DND-41 (cell line): ENCODE measurements around the gene ACOXL.

Source experiments
- ATAC-seq: fragments of 200-7000 bp; cut with Tn5 transposase; 3 replicates; pipeline ENCODE4 v1.9.1; 2021; ENCODE audit warnings: low read depth; ENCODE audit not compliant: insufficient read depth
- DNase-seq: peaks from one replicate; pipeline ENCODE4 v3.0.0-alpha.2; 2020
- H2AFZ ChIP-seq: 2 replicates; pipeline ENCODE4 v1.6.0; 2012; ENCODE audit warnings: low read depth, low read length
- H3K27ac ChIP-seq: 2 replicates; pipeline ENCODE4 v1.5.1; 2012; ENCODE audit warnings: low read length, inconsistent platforms
- H3K27me3 ChIP-seq: fragments of 200-600 bp; sonication (generic); 2 replicates; pipeline ENCODE4 v1.6.0; 2012; ENCODE audit warnings: low read length, mild to moderate bottlenecking, inconsistent platforms; ENCODE audit not compliant: insufficient read depth, poor library complexity
- H3K36me3 ChIP-seq: 2 replicates; pipeline ENCODE4 v1.5.1; 2012; ENCODE audit warnings: low read length, inconsistent platforms; ENCODE audit not compliant: insufficient read depth
- H3K4me1 ChIP-seq: 2 replicates; pipeline ENCODE4 v1.5.1; 2012; ENCODE audit warnings: mild to moderate bottlenecking, low read length; ENCODE audit not compliant: insufficient read depth
- H3K4me2 ChIP-seq: 2 replicates; pipeline ENCODE4 v1.6.0; 2012; ENCODE audit warnings: mild to moderate bottlenecking, moderate library complexity, low read length, inconsistent platforms; ENCODE audit not compliant: insufficient read depth
- H3K4me3 ChIP-seq, 2 experiments: fragments of 200-600 bp in 1 of 2; shearing (Covaris generic) in 1 of 2; 2 replicates each; pipeline ENCODE4 v1.5.1; 2012 to 2016; ENCODE audit warnings: inconsistent platforms in 2 of 2, low read length in 2 of 2, mild to moderate bottlenecking in 2 of 2, low read depth in 1 of 2, moderate library complexity in 1 of 2
- H3K79me2 ChIP-seq: 2 replicates; pipeline ENCODE4 v1.6.0; 2012; ENCODE audit warnings: low read length, inconsistent platforms; ENCODE audit not compliant: insufficient read depth
- H3K9ac ChIP-seq: 2 replicates; pipeline ENCODE4 v1.6.0; 2012; ENCODE audit warnings: low read depth, mild to moderate bottlenecking, inconsistent platforms, low read length, moderate library complexity
- H3K9me3 ChIP-seq: 2 replicates; pipeline ENCODE4 v1.5.1; 2012; ENCODE audit warnings: low read length, moderate library complexity, mild to moderate bottlenecking, inconsistent platforms; ENCODE audit not compliant: insufficient read depth, severe bottlenecking
- H4K20me1 ChIP-seq: 2 replicates; pipeline ENCODE4 v1.6.0; 2012; ENCODE audit warnings: low read length; ENCODE audit not compliant: insufficient read depth
- EZH2 ChIP-seq: IDR thresholded peaks from 3 replicates; pipeline ENCODE4 v1.6.1; 2012; ENCODE audit warnings: borderline replicate concordance, low read depth, mild to moderate bottlenecking, moderate library complexity, low read length, inconsistent platforms; ENCODE audit not compliant: severe bottlenecking
- TF ChIP-seq, protein P1 (sequence below): IDR thresholded peaks from 2 replicates; pipeline ENCODE4 v1.5.1; 2012; ENCODE audit warnings: borderline replicate concordance, low read length, moderate library complexity, mild to moderate bottlenecking; ENCODE audit not compliant: poor library complexity, severe bottlenecking; ENCODE audit errors: extremely low read depth

Gene ACOXL

DNA sequence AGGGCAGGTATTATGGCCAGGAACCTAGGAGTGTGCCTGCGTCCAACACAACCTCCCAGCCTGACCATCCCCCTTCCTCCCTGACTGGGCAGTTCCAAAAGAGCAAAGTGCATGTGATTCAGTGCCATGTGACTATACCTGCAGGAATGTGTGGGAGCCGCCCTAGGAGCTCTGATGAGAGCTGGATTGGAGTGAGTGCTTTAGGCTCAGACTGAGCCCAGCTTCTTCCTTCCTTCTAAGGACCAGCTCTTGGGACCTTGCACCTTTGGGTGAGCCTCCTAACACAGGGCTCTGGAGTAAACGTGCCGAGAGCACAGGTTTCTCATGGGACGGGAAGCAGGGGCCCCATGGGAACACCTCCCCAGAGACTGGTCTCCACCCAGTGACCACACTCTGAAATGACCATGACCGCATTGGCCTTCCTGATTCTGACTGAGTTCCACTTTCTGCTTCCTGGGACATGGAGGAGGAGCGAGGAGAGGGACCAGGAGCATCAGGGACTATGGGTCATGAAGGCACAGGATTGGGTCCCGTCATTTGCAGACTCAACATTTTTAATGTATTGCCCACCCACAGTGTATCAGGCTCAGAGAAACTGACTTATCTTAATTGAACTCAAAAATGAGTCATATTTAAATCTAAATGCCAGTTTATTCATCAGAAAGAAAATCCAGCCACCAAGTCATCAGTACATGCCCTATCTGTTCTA, 300.5 kb downstream of the ACOXL start:
- H3K4me1 ChIP-seq, result no peaks in the 10 kb centered on the region
- DNase-seq (no peak), ATAC-seq (no peak)
- no peak overlapping the region for H3K4me2 ChIP-seq
- peaks cover under 1% of the 10 kb centered on the region for H3K9me3 ChIP-seq
- no peak overlapping the region for H3K4me3 ChIP-seq
- H2AFZ ChIP-seq, result no peak overlapping the region
- TF ChIP-seq, protein P1, sequence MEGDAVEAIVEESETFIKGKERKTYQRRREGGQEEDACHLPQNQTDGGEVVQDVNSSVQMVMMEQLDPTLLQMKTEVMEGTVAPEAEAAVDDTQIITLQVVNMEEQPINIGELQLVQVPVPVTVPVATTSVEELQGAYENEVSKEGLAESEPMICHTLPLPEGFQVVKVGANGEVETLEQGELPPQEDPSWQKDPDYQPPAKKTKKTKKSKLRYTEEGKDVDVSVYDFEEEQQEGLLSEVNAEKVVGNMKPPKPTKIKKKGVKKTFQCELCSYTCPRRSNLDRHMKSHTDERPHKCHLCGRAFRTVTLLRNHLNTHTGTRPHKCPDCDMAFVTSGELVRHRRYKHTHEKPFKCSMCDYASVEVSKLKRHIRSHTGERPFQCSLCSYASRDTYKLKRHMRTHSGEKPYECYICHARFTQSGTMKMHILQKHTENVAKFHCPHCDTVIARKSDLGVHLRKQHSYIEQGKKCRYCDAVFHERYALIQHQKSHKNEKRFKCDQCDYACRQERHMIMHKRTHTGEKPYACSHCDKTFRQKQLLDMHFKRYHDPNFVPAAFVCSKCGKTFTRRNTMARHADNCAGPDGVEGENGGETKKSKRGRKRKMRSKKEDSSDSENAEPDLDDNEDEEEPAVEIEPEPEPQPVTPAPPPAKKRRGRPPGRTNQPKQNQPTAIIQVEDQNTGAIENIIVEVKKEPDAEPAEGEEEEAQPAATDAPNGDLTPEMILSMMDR, result no peak
- no peak for TF ChIP-seq EZH2
- H4K20me1 ChIP-seq, result no peaks in the 10 kb centered on the region
- no peak overlapping the region for H3K9ac ChIP-seq
- no peaks in the 10 kb centered on the region for H3K79me2 ChIP-seq
- H3K36me3 ChIP-seq, result no peaks in the 10 kb centered on the region
- no peak overlapping the region for H3K27ac ChIP-seq
- no peaks in the 10 kb centered on the region for H3K27me3 ChIP-seq

DNA sequence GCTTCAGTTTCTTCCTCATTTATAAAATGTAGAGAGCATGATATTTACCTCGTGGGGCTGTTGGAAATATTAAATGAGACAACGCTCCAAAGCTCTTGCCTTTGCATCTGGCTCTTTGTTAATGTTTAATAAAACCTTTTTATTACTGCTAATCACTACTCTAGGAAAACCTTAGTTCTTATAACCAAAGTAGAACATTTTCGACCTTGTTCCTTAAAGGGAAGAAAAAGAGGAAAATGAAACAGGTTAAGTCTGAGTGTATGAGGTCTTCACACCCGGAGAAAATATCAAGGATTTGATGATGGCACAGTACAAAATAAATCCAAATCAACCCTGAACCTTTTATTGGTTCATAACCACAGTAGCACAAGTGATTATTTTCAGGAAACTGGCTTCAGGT, 301.8 kb downstream of the ACOXL start:
- Histone ChIP-seq H3K9ac (no peak overlapping the region), H3K4me2 (no peak overlapping the region)
- no peak for ATAC-seq

DNA sequence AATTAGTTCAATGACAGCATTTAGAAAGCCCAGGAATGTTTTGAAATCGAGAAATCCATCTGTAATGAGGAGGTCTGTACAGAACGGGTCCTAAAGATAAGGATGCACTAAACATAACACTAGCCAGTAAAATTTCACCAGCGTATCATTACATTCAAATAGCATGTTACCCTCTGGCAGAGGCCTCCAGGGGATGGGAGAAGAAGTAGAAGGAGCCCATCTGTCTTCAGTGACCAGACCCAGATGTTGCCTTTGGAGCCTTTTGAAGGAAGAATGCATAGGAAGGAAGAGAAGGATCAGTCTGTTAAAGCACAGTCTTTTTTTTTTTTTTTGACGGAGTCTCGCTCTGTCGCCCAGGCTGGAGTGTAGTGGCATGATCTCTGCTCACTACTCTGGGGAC, 302.2 kb downstream of the ACOXL start:
- Histone ChIP-seq H3K27me3 (no peaks in the 10 kb centered on the region), H4K20me1 (no peaks in the 10 kb centered on the region), H3K9ac (no peak overlapping the region), H3K4me3 (no peak overlapping the region), H3K27ac (no peak overlapping the region), H3K79me2 (no peaks in the 10 kb centered on the region), H2AFZ (no peak overlapping the region), H3K4me1 (peaks cover 4% of the 10 kb centered on the region; the same call in 1 of the 2 replicates), H3K36me3 (no peaks in the 10 kb centered on the region), H3K4me2 (no peak overlapping the region), H3K9me3 (no peaks in the 10 kb centered on the region)
- DNase-seq, result no peak
- no peak for TF ChIP-seq EZH2
- TF ChIP-seq, protein P1, result no peak
- ATAC-seq, result no peak

More for the DNA sequence above, 301.8 kb downstream of the ACOXL start:
- TF ChIP-seq, protein P1, result no peak
- TF ChIP-seq EZH2, result no peak
- H3K4me3 ChIP-seq, result no peak overlapping the region
- DNase-seq, result no peak
- no peaks in the 10 kb centered on the region for H3K36me3 ChIP-seq
- no peak overlapping the region for H2AFZ ChIP-seq
- no peaks in the 10 kb centered on the region for H4K20me1 ChIP-seq
- H3K27ac ChIP-seq, result no peak overlapping the region
- H3K27me3 ChIP-seq, result no peaks in the 10 kb centered on the region
- no peaks in the 10 kb centered on the region for H3K79me2 ChIP-seq
- no peaks in the 10 kb centered on the region for H3K9me3 ChIP-seq
- H3K4me1 ChIP-seq, result peaks cover 4% of the 10 kb centered on the region; the same call in 1 of the 2 replicates
